Neural cell (in vitro differentiated cells): Measurements from ENCODE around the gene CHD2. TPM values are rescaled to one million over a fixed set of nuclear protein-coding genes. Genes with fewer than 3 reads are reported as not detected.

Source experiments
- H2AFZ ChIP-seq: fragments of 200-600, 300-800 bp; sonication (generic), shearing (Covaris generic); 2 replicates; pipeline ENCODE4 v1.6.0; 2014; ENCODE audit warnings: low read depth, mild to moderate bottlenecking, antibody characterized with exemption, low read length, moderate library complexity
- H3F3A ChIP-seq: fragments of 200-600 bp; shearing (Covaris generic); 2 replicates; pipeline ENCODE4 v1.6.1; 2016; ENCODE audit warnings: mild to moderate bottlenecking, moderate library complexity, mixed read lengths, antibody characterized with exemption, low read length; ENCODE audit not compliant: insufficient read depth, poor library complexity, severe bottlenecking
- H3K27ac ChIP-seq: fragments of 200-600, 300-800 bp; sonication (generic), shearing (Covaris generic); 2 replicates; pipeline ENCODE4 v1.5.1; 2014; ENCODE audit warnings: mild to moderate bottlenecking, low read length, moderate library complexity
- H3K27me3 ChIP-seq: fragments of 300-800, 200-600 bp; sonication (generic), shearing (Covaris generic); 2 replicates; pipeline ENCODE4 v1.6.0; 2014; ENCODE audit warnings: mild to moderate bottlenecking, low read depth, low read length, moderate library complexity; ENCODE audit not compliant: insufficient read depth
- H3K36me3 ChIP-seq: fragments of 300-800, 200-600 bp; sonication (generic), shearing (Covaris generic); 2 replicates; pipeline ENCODE4 v1.5.1; 2014; ENCODE audit warnings: mild to moderate bottlenecking, antibody characterized with exemption, low read length, moderate library complexity; ENCODE audit not compliant: insufficient read depth
- H3K4me2 ChIP-seq: fragments of 300-800, 200-600 bp; sonication (generic), shearing (Covaris generic); 2 replicates; pipeline ENCODE4 v1.6.0; 2014; ENCODE audit warnings: mild to moderate bottlenecking, low read length
- H3K4me3 ChIP-seq: fragments of 300-800, 200-600 bp; sonication (generic), shearing (Covaris generic); 2 replicates; pipeline ENCODE4 v1.5.1; 2014; ENCODE audit warnings: mild to moderate bottlenecking, low read length, moderate library complexity
- H3K79me2 ChIP-seq: fragments of 200-600 bp; shearing (Covaris generic); replicated peaks from 2 replicates; pipeline ENCODE4 v1.6.0; 2014; ENCODE audit warnings: mild to moderate bottlenecking, low read length, moderate library complexity; ENCODE audit not compliant: insufficient read depth
- H3K9ac ChIP-seq: fragments of 300-800, 200-600 bp; sonication (generic), shearing (Covaris generic); 2 replicates; pipeline ENCODE4 v1.6.1; 2016; ENCODE audit warnings: mild to moderate bottlenecking, low read length, mixed read lengths
- H3K9me2 ChIP-seq: fragments of 200-600 bp; shearing (Covaris generic); 2 replicates; pipeline ENCODE4 v1.6.1; 2016; ENCODE audit warnings: mild to moderate bottlenecking, low read length, mixed read lengths; ENCODE audit not compliant: insufficient read depth
- H3K9me3 ChIP-seq: fragments of 200-600, 300-800 bp; sonication (generic), shearing (Covaris generic); 2 replicates; pipeline ENCODE4 v1.6.1; 2016; ENCODE audit warnings: mild to moderate bottlenecking, mixed run types, low read length, moderate library complexity, mixed read lengths
- H4K20me1 ChIP-seq: fragments of 200-600 bp; shearing (Covaris generic); 2 replicates; pipeline ENCODE4 v1.6.1; 2016; ENCODE audit warnings: mild to moderate bottlenecking, mixed run types; ENCODE audit not compliant: insufficient read depth
- EP300 ChIP-seq: fragments of 450-650 bp; conservative IDR thresholded peaks from 2 replicates; pipeline ENCODE4 v1.6.1; 2014; ENCODE audit warnings: antibody characterized with exemption, mild to moderate bottlenecking, moderate library complexity; ENCODE audit not compliant: poor library complexity, severe bottlenecking
- EZH2 ChIP-seq: fragments of 200-600, 300-800 bp; shearing (Covaris generic), sonication (generic); IDR thresholded peaks from 2 replicates; pipeline ENCODE4 v1.6.1; 2014; ENCODE audit warnings: antibody characterized with exemption, low read length, borderline replicate concordance, mild to moderate bottlenecking; ENCODE audit not compliant: insufficient read depth, poor library complexity, severe bottlenecking
- MXI1 ChIP-seq: fragments of 450-650 bp; conservative IDR thresholded peaks from 2 replicates; pipeline ENCODE4 v1.6.1; 2014; ENCODE audit warnings: antibody characterized with exemption, mild to moderate bottlenecking; ENCODE audit not compliant: poor library complexity, severe bottlenecking
- POLR2AphosphoS5 ChIP-seq: IDR thresholded peaks from 2 replicates; pipeline ENCODE4 v1.6.1; 2012
- RAD21 ChIP-seq: fragments of 450-650 bp; conservative IDR thresholded peaks from 2 replicates; pipeline ENCODE4 v1.6.1; 2014; ENCODE audit warnings: antibody characterized with exemption, mild to moderate bottlenecking, moderate library complexity
- REST ChIP-seq: IDR thresholded peaks from 2 replicates; pipeline ENCODE4 v1.6.1; 2012; ENCODE audit warnings: borderline replicate concordance
- SMC3 ChIP-seq: fragments of 450-650 bp; conservative IDR thresholded peaks from 2 replicates; pipeline ENCODE4 v1.6.1; 2014; ENCODE audit warnings: antibody characterized with exemption, mild to moderate bottlenecking, moderate library complexity; ENCODE audit not compliant: poor library complexity
- TAF1 ChIP-seq: IDR thresholded peaks from 2 replicates; pipeline ENCODE4 v1.6.1; 2012; ENCODE audit warnings: low read depth
- polyA plus RNA-seq: library from polyadenylated mRNA; depleted of rRNA; stranded (reverse); fragments of >200 nt; gene quantifications from 2 replicates; pipeline ENCODE4 v1.2.3, GENCODE V29; 2014
- TF ChIP-seq, protein P1 (sequence below): fragments of 450-650 bp; IDR thresholded peaks from 2 replicates; pipeline ENCODE4 v1.5.1; 2014; ENCODE audit warnings: antibody characterized with exemption, mild to moderate bottlenecking, moderate library complexity; ENCODE audit not compliant: poor library complexity, severe bottlenecking

The CHD2 gene
- polyA plus RNA-seq, 1 donor from 2014 or later, result 113 TPM

DNA sequence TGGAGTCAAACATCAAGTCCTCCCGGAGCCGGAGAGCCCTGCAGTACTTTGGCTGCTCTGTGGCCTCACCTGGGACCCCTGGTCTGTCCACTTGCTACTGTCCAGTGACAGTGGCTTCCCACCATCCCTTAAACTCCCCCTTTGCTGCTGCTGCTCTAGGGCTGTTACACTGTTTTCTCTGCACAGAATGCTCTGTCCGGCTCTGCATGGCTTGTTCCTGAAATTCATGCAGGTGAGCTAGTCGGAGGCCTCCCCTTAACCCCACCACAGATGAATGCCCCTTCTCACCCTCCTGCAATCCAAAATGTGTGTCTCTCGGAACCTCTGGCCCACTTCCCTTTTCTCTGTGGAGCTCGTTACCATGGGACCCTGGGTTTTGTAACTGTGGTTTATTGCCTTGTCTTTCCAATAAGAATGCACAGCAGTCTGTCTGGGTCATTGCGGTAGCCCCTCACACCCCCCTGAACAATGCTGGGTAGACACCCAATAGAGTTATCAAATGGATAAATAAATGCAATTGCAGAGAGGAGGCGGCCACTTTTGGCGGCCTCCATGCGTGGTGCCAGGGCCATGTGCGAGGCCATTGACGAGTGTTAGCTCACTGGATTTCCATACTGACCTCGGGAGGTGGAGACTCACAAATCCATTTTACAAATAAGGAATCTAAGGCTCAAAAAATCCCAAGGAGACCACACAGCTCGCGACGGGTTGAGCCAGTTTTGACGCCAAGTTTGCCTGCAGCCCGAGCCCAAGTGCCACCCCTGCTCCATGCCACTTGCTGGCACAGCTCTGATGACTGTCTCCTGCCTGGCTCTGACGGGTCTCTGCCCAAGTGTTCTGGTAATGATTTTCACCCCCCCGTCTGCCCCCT, 140.4 kb downstream of the CHD2 start:
- Histone ChIP-seq H3K27me3 (no peaks in the 10 kb centered on the region), H3F3A (no peaks in the 10 kb centered on the region), H3K4me3 (no peak overlapping the region), H3K9me2 (no peaks in the 10 kb centered on the region), H3K79me2 (no peaks in the 10 kb centered on the region), H2AFZ (no peak overlapping the region), H3K9ac (no peak overlapping the region), H4K20me1 (no peaks in the 10 kb centered on the region), H3K4me2 (no peak overlapping the region), H3K27ac (no peak overlapping the region), H3K36me3 (peaks cover 3% of the 10 kb centered on the region), H3K9me3 (no peaks in the 10 kb centered on the region)
- TF ChIP-seq, protein P1, sequence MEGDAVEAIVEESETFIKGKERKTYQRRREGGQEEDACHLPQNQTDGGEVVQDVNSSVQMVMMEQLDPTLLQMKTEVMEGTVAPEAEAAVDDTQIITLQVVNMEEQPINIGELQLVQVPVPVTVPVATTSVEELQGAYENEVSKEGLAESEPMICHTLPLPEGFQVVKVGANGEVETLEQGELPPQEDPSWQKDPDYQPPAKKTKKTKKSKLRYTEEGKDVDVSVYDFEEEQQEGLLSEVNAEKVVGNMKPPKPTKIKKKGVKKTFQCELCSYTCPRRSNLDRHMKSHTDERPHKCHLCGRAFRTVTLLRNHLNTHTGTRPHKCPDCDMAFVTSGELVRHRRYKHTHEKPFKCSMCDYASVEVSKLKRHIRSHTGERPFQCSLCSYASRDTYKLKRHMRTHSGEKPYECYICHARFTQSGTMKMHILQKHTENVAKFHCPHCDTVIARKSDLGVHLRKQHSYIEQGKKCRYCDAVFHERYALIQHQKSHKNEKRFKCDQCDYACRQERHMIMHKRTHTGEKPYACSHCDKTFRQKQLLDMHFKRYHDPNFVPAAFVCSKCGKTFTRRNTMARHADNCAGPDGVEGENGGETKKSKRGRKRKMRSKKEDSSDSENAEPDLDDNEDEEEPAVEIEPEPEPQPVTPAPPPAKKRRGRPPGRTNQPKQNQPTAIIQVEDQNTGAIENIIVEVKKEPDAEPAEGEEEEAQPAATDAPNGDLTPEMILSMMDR, result no peak
- no peak for TF ChIP-seq RAD21
- no peak for TF ChIP-seq MXI1
- no peak for TF ChIP-seq EP300
- TF ChIP-seq REST, result no peak
- no peak for TF ChIP-seq SMC3
- no peak for TF ChIP-seq EZH2
- no peak for TF ChIP-seq POLR2AphosphoS5
- TF ChIP-seq TAF1, result no peak

DNA sequence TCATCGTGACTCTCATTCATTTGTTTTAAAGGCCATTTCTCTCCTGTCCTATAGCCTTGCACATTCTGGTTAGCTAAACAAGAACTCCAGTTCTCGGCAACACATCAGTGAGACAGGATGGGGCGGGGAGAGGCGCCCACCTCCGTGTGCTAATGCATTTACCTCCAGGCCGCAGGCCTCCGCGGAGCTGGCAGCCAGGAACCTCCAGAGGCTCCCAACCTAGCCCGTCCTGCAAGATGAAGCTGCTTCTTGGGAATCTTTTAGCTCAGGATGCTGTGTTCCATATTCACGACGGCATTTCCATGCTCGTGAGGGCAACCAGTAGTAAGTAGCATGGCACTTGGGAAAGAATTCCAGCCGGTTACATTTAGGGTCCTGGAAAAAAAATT, 141.0 kb downstream of the CHD2 start:
- Histone ChIP-seq H3K27me3 (no peaks in the 10 kb centered on the region), H3K27ac (no peak overlapping the region), H3F3A (no peaks in the 10 kb centered on the region), H4K20me1 (no peaks in the 10 kb centered on the region), H3K36me3 (peaks cover 9% of the 10 kb centered on the region), H2AFZ (no peak overlapping the region), H3K4me3 (no peak overlapping the region), H3K4me2 (no peak overlapping the region), H3K79me2 (peaks cover 1% of the 10 kb centered on the region), H3K9me3 (no peaks in the 10 kb centered on the region), H3K9me2 (no peaks in the 10 kb centered on the region), H3K9ac (no peak overlapping the region)
- no peak for TF ChIP-seq MXI1
